Measurements from ENCODE around the gene ZNF212.

- TF ChIP-seq EZH2phosphoT487 (IDR thresholded peaks at IDR 0.05; ENCODE audit: borderline replicate concordance, low read length) (no peak), EZH2 (IDR thresholded peaks at IDR 0.05; ENCODE audit: low read length, unreplicated experiment) (no peak)
Measured at GRCh38 chr7:149291036-149291780, 51.8 kb downstream of the ZNF212 start.

All from PC-3 (cell line).